CD14-positive monocyte (primary cell): ENCODE measurements around the gene KRTAP9-2. TPM values are rescaled to one million over a fixed set of nuclear protein-coding genes. Genes with fewer than 3 reads are reported as not detected.
"Not testable (repeated sequence)": the region's sequence is repeated elsewhere in the genome, so short reads cannot be mapped to it uniquely, and the experiment has no call there.

Source experiments
- DNase-seq, 3 donors: peaks; one replicate each; pipeline ENCODE4 v3.0.0-alpha.2; 2011 to 2022
- H2AFZ ChIP-seq: 2 replicates; pipeline ENCODE4 v1.6.0; 2012; ENCODE audit warnings: mild to moderate bottlenecking, low read depth, low read length, inconsistent platforms; ENCODE audit not compliant: insufficient read depth, poor library complexity, severe bottlenecking
- H3K27ac ChIP-seq, 2 donors: 1 replicate in 1 of 2; 2 replicates in 1 of 2; pipeline ENCODE4 v1.5.1; 2012 to 2013; ENCODE audit warnings: low read length in 2 of 2, control low read depth in 1 of 2, inconsistent platforms in 1 of 2, low read depth in 1 of 2, mild to moderate bottlenecking in 1 of 2
- H3K27me3 ChIP-seq, 2 donors: one replicate each; pipeline versions ENCODE4 v1.6.0 to v1.6.1; 2011 to 2013; ENCODE audit warnings: low read length in 2 of 2; ENCODE audit not compliant: control insufficient read depth in 2 of 2, insufficient read depth in 2 of 2
- H3K36me3 ChIP-seq, 2 donors: replicated peaks in 1 of 2; 1 replicate in 1 of 2; 2 replicates in 1 of 2; pipeline versions ENCODE4 v1.5.1 to v1.6.1; 2012 to 2013; ENCODE audit warnings: low read length in 2 of 2, control low read depth in 1 of 2, inconsistent platforms in 1 of 2, mild to moderate bottlenecking in 1 of 2; ENCODE audit not compliant: insufficient read depth in 2 of 2, control insufficient read depth in 1 of 2
- H3K4me1 ChIP-seq, 2 donors: 1 replicate in 1 of 2; 2 replicates in 1 of 2; pipeline versions ENCODE4 v1.5.1 to v1.6.1; 2012 to 2013; ENCODE audit warnings: low read length in 2 of 2, control low read depth in 1 of 2, inconsistent platforms in 1 of 2, mild to moderate bottlenecking in 1 of 2, moderate library complexity in 1 of 2; ENCODE audit not compliant: insufficient read depth in 2 of 2, control insufficient read depth in 1 of 2
- H3K4me2 ChIP-seq: replicated peaks from 2 replicates; pipeline ENCODE3; 2012; ENCODE audit warnings: low read length, moderate library complexity, mild to moderate bottlenecking; ENCODE audit not compliant: poor library complexity, severe bottlenecking; ENCODE audit errors: extremely low read depth
- H3K4me3 ChIP-seq, 3 experiments: fragments of 200-600 bp in 1 of 3; sonication (generic) in 1 of 3; replicated peaks in 1 of 3; 1 replicate in 2 of 3; 2 replicates in 1 of 3; pipeline ENCODE4 v1.5.1; 2011 to 2013; ENCODE audit warnings: low read length in 3 of 3, mild to moderate bottlenecking in 3 of 3, control low read depth in 2 of 3, low read depth in 2 of 3, inconsistent platforms in 1 of 3, moderate library complexity in 1 of 3
- H3K79me2 ChIP-seq: 2 replicates; pipeline ENCODE4 v1.6.0; 2012; ENCODE audit warnings: mild to moderate bottlenecking, control low read depth, inconsistent platforms, low read length, moderate library complexity; ENCODE audit not compliant: insufficient read depth
- H3K9ac ChIP-seq: 2 replicates; pipeline ENCODE4 v1.6.0; 2017; ENCODE audit warnings: low read length, mild to moderate bottlenecking; ENCODE audit not compliant: insufficient read depth, poor library complexity, severe bottlenecking
- H3K9me3 ChIP-seq, 2 donors: replicated peaks in 1 of 2; 1 replicate in 1 of 2; 2 replicates in 1 of 2; pipeline versions ENCODE4 v1.5.1 to v1.6.1; 2012 to 2013; ENCODE audit warnings: low read length in 2 of 2, control low read depth in 1 of 2; ENCODE audit not compliant: control insufficient read depth in 1 of 2, insufficient read depth in 1 of 2
- H4K20me1 ChIP-seq: 2 replicates; pipeline ENCODE4 v1.6.0; 2012; ENCODE audit warnings: mild to moderate bottlenecking, low read length, control low read depth, moderate library complexity; ENCODE audit not compliant: insufficient read depth
- H3K27ac Mint-ChIP-seq, 7 donors: one replicate each; pipeline ENCODE4 v1.8.0; 2020; ENCODE audit warnings: mild to moderate bottlenecking in 7 of 7, mixed read lengths in 7 of 7, moderate library complexity in 6 of 7, inconsistent platforms in 2 of 7
- H3K27me3 Mint-ChIP-seq, 3 donors: one replicate each; pipeline ENCODE4 v1.8.0; 2021 to 2022; ENCODE audit warnings: low read depth in 3 of 3, mild to moderate bottlenecking in 3 of 3, mixed read lengths in 3 of 3, moderate library complexity in 3 of 3, inconsistent platforms in 1 of 3
- H3K36me3 Mint-ChIP-seq, 2 donors: one replicate each; pipeline ENCODE4 v1.8.0; 2020; ENCODE audit warnings: mixed read lengths in 2 of 2, inconsistent platforms in 1 of 2, mild to moderate bottlenecking in 1 of 2
- H3K4me1 Mint-ChIP-seq: one replicate; pipeline ENCODE4 v1.8.0; 2020; ENCODE audit warnings: mild to moderate bottlenecking, mixed read lengths
- H3K4me3 Mint-ChIP-seq, 2 donors: one replicate each; pipeline ENCODE4 v1.8.0; 2020; ENCODE audit warnings: mild to moderate bottlenecking in 2 of 2, mixed read lengths in 2 of 2, moderate library complexity in 1 of 2
- H3K9me3 Mint-ChIP-seq, 7 donors: one replicate each; pipeline ENCODE4 v1.8.0; 2020 to 2022; ENCODE audit warnings: mixed read lengths in 7 of 7, mild to moderate bottlenecking in 6 of 7, moderate library complexity in 6 of 7, inconsistent platforms in 2 of 7
- WGBS: methylation state at CpG from one replicate; pipeline ENCODE4 v1.1.5; 2013; ENCODE audit warnings: missing lambda C conversion rate; ENCODE audit not compliant: insufficient coverage; 5-methylcytosine and 5-hydroxymethylcytosine counted together
- intact Hi-C, 2 donors: fragments of 100-400 bp; cut with micrococcal nuclease; formaldehyde crosslinking; loops; one replicate each; pipeline versions ENCODE4 v1.15.0 to v1.15.1; 2023
- polyA minus RNA-seq: library from RNA; depleted of rRNA, polyadenylated mRNA; stranded (reverse); fragments of >200 nt; gene quantifications from 2 replicates; pipeline ENCODE4 v1.2.3, GENCODE V29; 2012
- polyA plus RNA-seq, 3 donors: library from polyadenylated mRNA; depleted of rRNA in 1 of 3; unstranded in 2 of 3; stranded (reverse) in 1 of 3; fragments of 300-500 nt in 2 of 3; fragments of >200 nt in 1 of 3; fragmentation: Illumina TruSeq in 2 of 3; gene quantifications; 1 replicate in 2 of 3; 2 replicates in 1 of 3; pipeline ENCODE4 v1.2.3, GENCODE V29; 2012 to 2021
- total RNA-seq, 12 experiments: library from RNA in 1 of 12; stranded (reverse) in 1 of 12; fragments of 120-200 nt in 1 of 12; gene quantifications; one replicate each; pipeline ENCODE4 v1.2.4 and lab custom pipeline; 2013 to 2026; ENCODE audit warnings: mixed read lengths in 6 of 12, inconsistent platforms in 1 of 12
- TF ChIP-seq, protein P1 (sequence below): fragments of 200-600 bp; IDR thresholded peaks from one replicate; pipeline ENCODE4 v1.8.0; 2022; ENCODE audit warnings: antibody characterized with exemption, mild to moderate bottlenecking

Gene KRTAP9-2
- not detected for total RNA-seq (2013)
- not detected for polyA plus RNA-seq
- not detected in 2 replicates for polyA minus RNA-seq
- 0 to 0.12 (median 0) reads per million in 11 experiments for total RNA-seq (lab: John Stamatoyannopoulos, UW)

- H3K9ac ChIP-seq, DNase-seq, H3K4me1 Mint-ChIP-seq, H3K36me3 ChIP-seq, H3K4me1 ChIP-seq, H3K36me3 Mint-ChIP-seq, H3K27ac ChIP-seq, intact Hi-C loops, H2AFZ ChIP-seq, H3K27me3 ChIP-seq, H3K4me3 Mint-ChIP-seq, H4K20me1 ChIP-seq, H3K4me2 ChIP-seq, H3K9me3 ChIP-seq, H3K9me3 Mint-ChIP-seq, H3K4me3 ChIP-seq, H3K79me2 ChIP-seq, H3K27me3 Mint-ChIP-seq: not testable (repeated sequence)
- 86% methylated on average over 2 of the region's 4 CpGs for WGBS
- peak within 1 kb of the TSS in 1 of 7 donors; percentile 45 for H3K27ac Mint-ChIP-seq
Measured at GRCh38 chr17:41226598-41227095, at the start of gene KRTAP9-2. Gene KRTAP9-2, plus strand, starts transcription at chr17:41226648. Its CDS starts 7 bp downstream, at chr17:41226655.

GRCh38 chr17:41176744-41177387 is 49.6 kb upstream of the KRTAP9-2 start:
- intact Hi-C loops, result no loop called here
- H3K27ac Mint-ChIP-seq, result no peak overlapping the region

More at GRCh38 chr17:41176744-41177387, 49.6 kb upstream of the KRTAP9-2 start:
- no peak overlapping the region for H2AFZ ChIP-seq
- no peaks in the 10 kb centered on the region for H3K36me3 ChIP-seq
- Mint-ChIP-seq H3K36me3 (no peaks in the 10 kb centered on the region), H3K4me1 (peaks cover 19% of the 10 kb centered on the region), H3K27me3 (peaks cover 0 to 6% (median 3%) of the 10 kb centered on the region in 3 donors), H3K9me3 (peaks cover 0 to 2% (median 0%) of the 10 kb centered on the region in 7 donors), H3K4me3 (no peak overlapping the region)
- no peak overlapping the region for H3K4me3 ChIP-seq
- TF ChIP-seq, protein P1, sequence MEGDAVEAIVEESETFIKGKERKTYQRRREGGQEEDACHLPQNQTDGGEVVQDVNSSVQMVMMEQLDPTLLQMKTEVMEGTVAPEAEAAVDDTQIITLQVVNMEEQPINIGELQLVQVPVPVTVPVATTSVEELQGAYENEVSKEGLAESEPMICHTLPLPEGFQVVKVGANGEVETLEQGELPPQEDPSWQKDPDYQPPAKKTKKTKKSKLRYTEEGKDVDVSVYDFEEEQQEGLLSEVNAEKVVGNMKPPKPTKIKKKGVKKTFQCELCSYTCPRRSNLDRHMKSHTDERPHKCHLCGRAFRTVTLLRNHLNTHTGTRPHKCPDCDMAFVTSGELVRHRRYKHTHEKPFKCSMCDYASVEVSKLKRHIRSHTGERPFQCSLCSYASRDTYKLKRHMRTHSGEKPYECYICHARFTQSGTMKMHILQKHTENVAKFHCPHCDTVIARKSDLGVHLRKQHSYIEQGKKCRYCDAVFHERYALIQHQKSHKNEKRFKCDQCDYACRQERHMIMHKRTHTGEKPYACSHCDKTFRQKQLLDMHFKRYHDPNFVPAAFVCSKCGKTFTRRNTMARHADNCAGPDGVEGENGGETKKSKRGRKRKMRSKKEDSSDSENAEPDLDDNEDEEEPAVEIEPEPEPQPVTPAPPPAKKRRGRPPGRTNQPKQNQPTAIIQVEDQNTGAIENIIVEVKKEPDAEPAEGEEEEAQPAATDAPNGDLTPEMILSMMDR, result no peak
- H3K9ac ChIP-seq, result no peak overlapping the region
- peaks cover 0 to 10% of the 10 kb centered on the region in 2 donors for H3K4me1 ChIP-seq
- H3K27ac ChIP-seq, result no peak overlapping the region
- DNase-seq, result no peak
- H3K79me2 ChIP-seq, result no peaks in the 10 kb centered on the region
- H3K4me2 ChIP-seq, result no peak overlapping the region
- 100% methylated on average over 1 of the region's 3 CpGs for WGBS
- H3K9me3 ChIP-seq, result no peaks in the 10 kb centered on the region
- no peaks in the 10 kb centered on the region for H3K27me3 ChIP-seq
- H4K20me1 ChIP-seq, result no peaks in the 10 kb centered on the region
